OCI-LY3 (cell line): ENCODE results near the gene PIGU.

Source experiments
- H2AFZ ChIP-seq: fragments of 200-600, 300-600 bp; shearing (Covaris generic); 2 replicates; pipeline ENCODE4 v1.6.0; 2014; ENCODE audit warnings: antibody characterized with exemption, low read depth, low read length
- H3K27ac ChIP-seq: fragments of 200-600, 300-600 bp; sonication (generic); 2 replicates; pipeline ENCODE4 v1.5.1; 2014; ENCODE audit warnings: mild to moderate bottlenecking, low read length, moderate library complexity, mixed read lengths
- H3K27me3 ChIP-seq: fragments of 200-600, 300-600 bp; sonication (generic); 2 replicates; pipeline ENCODE4 v1.6.1; 2014; ENCODE audit warnings: low read depth, low read length, mixed read lengths
- H3K36me3 ChIP-seq: fragments of 200-600, 300-600 bp; sonication (generic); replicated peaks from 2 replicates; pipeline ENCODE3; 2014; ENCODE audit warnings: low read depth, low read length, mixed read lengths
- H3K4me1 ChIP-seq: fragments of 300-600, 200-600 bp; sonication (generic); 2 replicates; pipeline ENCODE4 v1.6.1; 2014; ENCODE audit warnings: low read length, mixed read lengths
- H3K4me2 ChIP-seq: fragments of 200-600, 300-600 bp; sonication (generic); 2 replicates; pipeline ENCODE4 v1.6.1; 2014; ENCODE audit warnings: low read length, mixed read lengths
- H3K4me3 ChIP-seq: fragments of 300-600, 200-600 bp; sonication (generic); 2 replicates; pipeline ENCODE4 v1.5.1; 2014; ENCODE audit warnings: antibody characterized with exemption, mild to moderate bottlenecking, low read length, moderate library complexity
- H3K79me2 ChIP-seq: fragments of 300-600, 200-600 bp; shearing (Covaris generic); 2 replicates; pipeline ENCODE4 v1.6.1; 2014; ENCODE audit warnings: mild to moderate bottlenecking, low read length, mixed read lengths
- H3K9ac ChIP-seq: fragments of 300-600, 200-600 bp; shearing (Covaris generic); 2 replicates; pipeline ENCODE4 v1.6.0; 2014; ENCODE audit warnings: mild to moderate bottlenecking, low read length, moderate library complexity
- H3K9me3 ChIP-seq: fragments of 200-600, 300-600 bp; shearing (Covaris generic); 2 replicates; pipeline ENCODE4 v1.6.1; 2014; ENCODE audit warnings: low read length, mixed read lengths; ENCODE audit not compliant: insufficient read depth
- H4K20me1 ChIP-seq: fragments of 200-600, 300-600 bp; sonication (generic); 2 replicates; pipeline ENCODE4 v1.6.1; 2016; ENCODE audit warnings: low read length, mixed read lengths; ENCODE audit not compliant: insufficient read depth
- CTCF ChIP-seq: fragments of 200-600, 300-600 bp; sonication (generic); IDR thresholded peaks from 2 replicates; pipeline ENCODE4 v1.5.1; 2014; ENCODE audit warnings: antibody characterized with exemption, low read length, low read depth
- EZH2phosphoT487 ChIP-seq: fragments of 200-600 bp; shearing (Covaris generic); IDR thresholded peaks from 2 replicates; pipeline ENCODE4 v1.6.1; 2018; ENCODE audit warnings: antibody characterized with exemption, mixed run types, low read depth

Gene PIGU

GRCh38 chr20:34567892-34568865 is 108.7 kb downstream of the PIGU start:
- Histone ChIP-seq H2AFZ (no peak overlapping the region), H3K36me3 (peaks cover 3% of the 10 kb centered on the region), H3K9me3 (no peaks in the 10 kb centered on the region), H4K20me1 (no peaks in the 10 kb centered on the region), H3K4me2 (no peak overlapping the region), H3K4me3 (no peak overlapping the region), H3K4me1 (peaks cover 7% of the 10 kb centered on the region), H3K79me2 (no peaks in the 10 kb centered on the region), H3K9ac (no peak overlapping the region), H3K27ac (no peak overlapping the region), H3K27me3 (no peaks in the 10 kb centered on the region)
- TF ChIP-seq CTCF = no peak
- TF ChIP-seq EZH2phosphoT487 = no peak

GRCh38 chr20:34566978-34567891 is 109.7 kb downstream of the PIGU start:
- Histone ChIP-seq H3K4me2 (no peak overlapping the region), H3K4me3 (no peak overlapping the region), H3K27ac (no peak overlapping the region), H3K27me3 (no peaks in the 10 kb centered on the region), H3K36me3 (peaks cover 3% of the 10 kb centered on the region), H2AFZ (no peak overlapping the region), H3K4me1 (peaks cover 7% of the 10 kb centered on the region), H3K9me3 (no peaks in the 10 kb centered on the region), H4K20me1 (no peaks in the 10 kb centered on the region), H3K79me2 (no peaks in the 10 kb centered on the region), H3K9ac (no peak overlapping the region)
- no peak for TF ChIP-seq EZH2phosphoT487

GRCh38 chr20:34564833-34565232 is 112.1 kb downstream of the PIGU start:
- Histone ChIP-seq H3K4me1 (peaks cover 7% of the 10 kb centered on the region), H2AFZ (no peak overlapping the region), H3K9me3 (no peaks in the 10 kb centered on the region), H3K27ac (no peak overlapping the region), H3K9ac (no peak overlapping the region), H3K36me3 (peaks cover under 1% of the 10 kb centered on the region), H4K20me1 (peaks cover 3% of the 10 kb centered on the region; the same call in 1 of the 2 replicates), H3K4me3 (no peak overlapping the region), H3K4me2 (0 out of 2 replicates have a peak overlapping the region, but pooled peaks have one; percentile 3), H3K27me3 (no peaks in the 10 kb centered on the region), H3K79me2 (no peaks in the 10 kb centered on the region)
- TF ChIP-seq EZH2phosphoT487 (no peak), CTCF (no peak)

- H3K4me3 ChIP-seq = no peak overlapping the region
- peaks cover 10% of the 10 kb centered on the region for H3K4me1 ChIP-seq
- no peaks in the 10 kb centered on the region for H3K36me3 ChIP-seq
- H3K79me2 ChIP-seq = no peaks in the 10 kb centered on the region
- TF ChIP-seq CTCF (peak; percentile 44), EZH2phosphoT487 (no peak)
- no peak overlapping the region for H2AFZ ChIP-seq
- no peaks in the 10 kb centered on the region for H3K27me3 ChIP-seq
- no peak overlapping the region for H3K9ac ChIP-seq
- H4K20me1 ChIP-seq = peaks cover 3% of the 10 kb centered on the region; the same call in 1 of the 2 replicates
- H3K27ac ChIP-seq = no peak overlapping the region
- H3K9me3 ChIP-seq = no peaks in the 10 kb centered on the region
- H3K4me2 ChIP-seq = no peak overlapping the region
These were observed 114.3 kb downstream of the PIGU start for GRCh38 chr20:34562641-34563040.
